Right lobe of liver (tissue), 6 donors: Measurements from ENCODE around the gene ZDHHC7. TPM values are rescaled to one million over a fixed set of nuclear protein-coding genes. Genes with fewer than 3 reads are reported as not detected.
A peak's percentile ranks its signal among the peaks of the same experiment; 100 is the strongest.
"Not testable (repeated sequence)": the region's sequence is repeated elsewhere in the genome, so short reads cannot be mapped to it uniquely, and the experiment has no call there.

Experiments used
- ATAC-seq, 4 donors: fragments of 200-7000 bp; cut with Tn5 transposase; one replicate each; pipeline ENCODE4 v1.9.1; 2020; ENCODE audit warnings: mild to moderate bottlenecking in 4 of 4, moderate library complexity in 4 of 4
- DNase-seq, 3 donors: peaks; one replicate each; pipeline ENCODE4 v3.0.0-alpha.2; 2020
- H3K27ac ChIP-seq, 3 donors: fragments of 200-600 bp; one replicate each; pipeline ENCODE4 v1.8.0; 2022
- H3K27me3 ChIP-seq, 2 donors: fragments of 200-600 bp; one replicate each; pipeline ENCODE4 v1.8.0; 2022
- H3K36me3 ChIP-seq, 4 donors: fragments of 200-600 bp; sonication (generic) in 1 of 4; one replicate each; pipeline versions ENCODE4 v1.5.1 to v1.8.0; 2017 to 2022; ENCODE audit warnings: control low read depth in 1 of 4
- H3K4me1 ChIP-seq, 4 donors: fragments of 200-600 bp; sonication (generic) in 1 of 4; one replicate each; pipeline versions ENCODE4 v1.5.1 to v1.8.0; 2017 to 2022; ENCODE audit warnings: control low read depth in 1 of 4
- H3K4me3 ChIP-seq, 3 donors: fragments of 200-600 bp; one replicate each; pipeline ENCODE4 v1.8.0; 2022
- H3K9me3 ChIP-seq, 4 donors: fragments of 200-600 bp; sonication (generic) in 1 of 4; one replicate each; pipeline versions ENCODE4 v1.5.1 to v1.8.0; 2017 to 2022; ENCODE audit warnings: control low read depth in 1 of 4
- CTCF ChIP-seq, 4 donors: fragments of 200-600 bp in 3 of 4; fragments of 450-650 bp in 1 of 4; IDR thresholded peaks; one replicate each; pipeline versions ENCODE4 v1.5.1 to v1.8.0; 2016 to 2022; ENCODE audit warnings: antibody characterized with exemption in 4 of 4, mild to moderate bottlenecking in 2 of 4
- POLR2A ChIP-seq: fragments of 450-650 bp; IDR thresholded peaks from one replicate; pipeline ENCODE4 v1.6.1; 2017; ENCODE audit warnings: antibody characterized with exemption, mild to moderate bottlenecking
- WGBS: methylation state at CpG from one replicate; pipeline ENCODE4 v1.1.6; 2018; ENCODE audit warnings: low coverage, low lambda C conversion rate; ENCODE audit not compliant: insufficient coverage; ENCODE audit errors: missing lambda C conversion rate; 5-methylcytosine and 5-hydroxymethylcytosine counted together
- intact Hi-C, 2 donors: fragments of 100-400 bp; cut with DNase I; formaldehyde crosslinking; loops; one replicate each; pipeline versions ENCODE4 v1.11.2 to v1.14.1; 2022
- total RNA-seq, 6 experiments: library from RNA; depleted of rRNA in 2 of 6; stranded (reverse); fragments of >200 nt in 2 of 6; fragmentation: NEBNext Ultra II Directional in 3 of 6; extraction: Animal tissue kit (Norgen Biotek cat#: 25700) in 3 of 6; gene quantifications; one replicate each; pipeline versions ENCODE4 v1.1.0 to v1.2.4, GENCODE V29; 2016 to 2023
- donor health status: DM: no; HTN: yes; CAD: no.
- donor health status: DM: no; HTN: no; CAD: no.
- donor health status: DM: no; HTN: no; CAD: no.
- donor health status: DM: no; HTN: yes; CAD: no.
- donor health status: DM: no; HTN: yes; CAD: no.

Gene ZDHHC7
- total RNA-seq, 6 experiments from 2014 or later, result 10.7 to 27.5 (median 19.0) TPM

- WGBS, result 90% methylated on average over 10 of the region's 18 CpGs
- no peak for TF ChIP-seq POLR2A
- no peak for TF ChIP-seq CTCF (IDR thresholded peaks at IDR 0.05)
- H3K36me3 ChIP-seq, result no peaks in the 10 kb centered on the region
These were observed 23.5 kb upstream of the ZDHHC7 start for GRCh38 chr16:85034591-85035433.

GRCh38 chr16:85033171-85033570 is 21.8 kb upstream of the ZDHHC7 start:
- TF ChIP-seq POLR2A (no peak), CTCF (IDR thresholded peaks at IDR 0.05) (no peak)
- Histone ChIP-seq H3K4me3 (no peak overlapping the region), H3K9me3 (no peaks in the 10 kb centered on the region), H3K27ac (no peak overlapping the region), H3K4me1 (peaks cover 0 to 4% (median 0%) of the 10 kb centered on the region in 4 donors), H3K27me3 (no peaks in the 10 kb centered on the region), H3K36me3 (no peaks in the 10 kb centered on the region)
- ATAC-seq, result no peak
- WGBS, result 87% methylated on average over 13 of the region's 17 CpGs
- peak in 1 of 3 donors; percentile 40 for DNase-seq
- intact Hi-C loops, result no loop called here

More at GRCh38 chr16:85034591-85035433, 23.5 kb upstream of the ZDHHC7 start:
- H3K27ac ChIP-seq, result no peak overlapping the region
- H3K4me3 ChIP-seq, result no peak overlapping the region
- intact Hi-C loops, result no loop called here
- H3K9me3 ChIP-seq, result no peaks in the 10 kb centered on the region
- no peak for DNase-seq
- H3K4me1 ChIP-seq, result peaks cover 0 to 4% (median 0%) of the 10 kb centered on the region in 4 donors
- peak in 3 of 4 donors; percentile 25 to 46 (median 35) for ATAC-seq
- no peaks in the 10 kb centered on the region for H3K27me3 ChIP-seq

- H3K27me3 ChIP-seq, H3K27ac ChIP-seq, intact Hi-C loops, H3K4me1 ChIP-seq, ATAC-seq, H3K36me3 ChIP-seq, H3K4me3 ChIP-seq, H3K9me3 ChIP-seq: not testable (repeated sequence)
- DNase-seq, result peak in 1 of 3 donors; percentile 27
- WGBS, result 60% methylated on average over 1 of the region's 4 CpGs
These were observed 20.9 kb upstream of the ZDHHC7 start for GRCh38 chr16:85032187-85032586.

DNA sequence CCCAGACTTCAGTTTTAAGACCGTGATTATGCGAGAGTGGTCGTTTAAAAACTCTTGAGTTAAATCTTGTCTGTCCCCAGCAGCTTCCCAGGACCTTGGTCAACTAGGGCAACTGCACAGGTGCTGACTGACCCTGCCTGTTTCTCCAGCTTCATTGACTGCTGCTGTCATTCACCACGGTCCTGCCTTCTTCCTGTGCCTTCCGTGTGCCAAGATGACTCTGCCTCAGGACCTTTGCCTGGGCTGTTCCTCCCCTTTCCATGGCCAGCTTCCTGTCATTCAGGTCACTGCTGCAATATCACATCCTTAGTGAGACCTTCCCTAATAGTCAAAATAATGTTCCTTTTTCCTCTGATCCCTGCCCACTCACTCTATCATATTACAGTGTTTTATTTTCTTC is 20.1 kb upstream of the ZDHHC7 start:
- intact Hi-C loops, result no loop called here
- TF ChIP-seq CTCF (IDR thresholded peaks at IDR 0.05) (no peak), POLR2A (no peak)
- Histone ChIP-seq H3K4me1 (peaks cover 0 to 9% (median 0%) of the 10 kb centered on the region in 4 donors), H3K27me3 (no peaks in the 10 kb centered on the region), H3K36me3 (no peaks in the 10 kb centered on the region), H3K27ac (no peak overlapping the region), H3K9me3 (no peaks in the 10 kb centered on the region), H3K4me3 (no peak overlapping the region)
- ATAC-seq, result no peak
- DNase-seq, result no peak
- WGBS, result no CpG with 5 or more reads among the region's 5 CpGs

DNA sequence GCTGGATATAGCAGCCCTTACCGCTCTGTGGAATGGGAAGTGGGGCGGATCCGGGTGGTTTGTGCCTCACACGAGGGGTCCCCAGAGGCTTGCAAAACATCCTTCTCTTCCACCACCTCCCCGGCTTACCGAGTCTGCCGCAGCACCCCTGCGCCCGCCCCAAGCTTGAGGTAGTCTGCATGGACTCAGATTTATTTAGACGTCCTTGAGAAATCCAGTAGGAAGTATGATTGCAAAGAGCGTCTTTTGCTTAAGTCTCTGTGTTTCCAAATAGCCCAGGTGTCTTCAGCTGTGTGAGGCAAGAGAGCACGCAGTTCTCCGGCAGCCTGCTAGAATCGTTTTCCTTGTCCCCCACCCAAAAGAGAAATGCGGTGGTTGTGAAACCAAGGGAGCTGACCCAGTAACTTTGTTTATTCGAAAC is 18.7 kb upstream of the ZDHHC7 start:
- DNase-seq (no peak), ATAC-seq (no peak)
- TF ChIP-seq POLR2A (no peak), CTCF (IDR thresholded peaks at IDR 0.05) (no peak)
- WGBS, result 83% methylated on average over 15 of the region's 16 CpGs
- Histone ChIP-seq H3K36me3 (no peaks in the 10 kb centered on the region), H3K9me3 (no peaks in the 10 kb centered on the region), H3K27me3 (no peaks in the 10 kb centered on the region), H3K4me3 (no peak overlapping the region), H3K4me1 (peaks cover 0 to 14% (median 0%) of the 10 kb centered on the region in 4 donors), H3K27ac (no peak overlapping the region)
- intact Hi-C loops, result no loop called here
